GM12878 (cell line): ENCODE measurements around the gene CMTM2. TPM values are rescaled to one million over a fixed set of nuclear protein-coding genes. Genes with fewer than 3 reads are reported as not detected.

ENCODE experiments used
- ATAC-seq: fragments of 200-7000 bp; cut with Tn5 transposase; 3 replicates; pipeline ENCODE4 v1.9.1; 2020; ENCODE audit warnings: mild to moderate bottlenecking, moderate library complexity
- BruUV-seq: library from RNA; stranded (reverse); fragments of 400-500 nt; replicated peaks from 2 replicates; lab custom pipeline; 2021; lab: Mats Ljungman, UMichigan
- CTCF ChIA-PET: fragments of 300-600 bp; sonication (Branson Sonifier 250); formaldehyde crosslinking; extraction: SDS; loops from one replicate; lab custom pipeline; 2021; ENCODE audit warnings: inconsistent platforms; lab: Yijun Ruan, JAX
- POLR2A ChIA-PET: fragments of 350-600 bp; formaldehyde crosslinking; extraction: SDS; loops from one replicate; lab custom pipeline; 2021; ENCODE audit warnings: inconsistent platforms; lab: Charles Lee
- RAD21 ChIA-PET: fragments of 300-600 bp; sonication (Branson Sonifier 250); formaldehyde crosslinking; loops from one replicate; lab custom pipeline; 2023; ENCODE audit warnings: antibody characterized with exemption; ENCODE audit not compliant: unreplicated experiment; lab: Charles Lee
- SMC1A ChIA-PET: fragments of 300-600 bp; sonication (Branson Sonifier 250); formaldehyde crosslinking; loops from one replicate; lab custom pipeline; 2023; ENCODE audit not compliant: unreplicated experiment, uncharacterized antibody; lab: Charles Lee
- DNase-seq: peaks from one replicate; pipeline ENCODE4 v3.0.0-alpha.2; 2011; ENCODE audit warnings: low read depth, low spot score
- FAIRE-seq: peaks from 3 replicates; lab custom pipeline; 2011; peaks lifted over from hg19 to GRCh38; lab: Jason Lieb, UNC
- H2AFZ ChIP-seq: 2 replicates; pipeline ENCODE4 v1.6.0; 2011; ENCODE audit warnings: low read depth, low read length, control low read depth; ENCODE audit not compliant: control insufficient read depth
- H3K27ac ChIP-seq: 2 replicates; pipeline ENCODE4 v1.5.1; 2011; ENCODE audit warnings: control low read depth; ENCODE audit not compliant: control insufficient read depth, insufficient read depth
- H3K27me3 ChIP-seq, 2 experiments: replicated peaks in 1 of 2; 2 replicates each; pipeline versions ENCODE4 v1.6.0 to v1.6.1; 2011; ENCODE audit warnings: low read length in 1 of 2; ENCODE audit not compliant: control insufficient read depth in 2 of 2, insufficient read depth in 2 of 2
- H3K36me3 ChIP-seq, 2 experiments: 2 replicates each; pipeline ENCODE4 v1.5.1; 2011; ENCODE audit warnings: low read length in 1 of 2; ENCODE audit not compliant: control insufficient read depth in 2 of 2, insufficient read depth in 2 of 2
- H3K4me1 ChIP-seq: 2 replicates; pipeline ENCODE4 v1.6.1; 2011; ENCODE audit warnings: mild to moderate bottlenecking, low read length, moderate library complexity, mixed read lengths; ENCODE audit not compliant: control insufficient read depth, insufficient read depth
- H3K4me2 ChIP-seq: 2 replicates; pipeline ENCODE4 v1.6.0; 2011; ENCODE audit warnings: control low read depth; ENCODE audit not compliant: control insufficient read depth, insufficient read depth
- H3K4me3 ChIP-seq: fragments of 200-600 bp; sonication (generic); 2 replicates; pipeline ENCODE4 v1.5.1; 2016
- H3K79me2 ChIP-seq: 2 replicates; pipeline ENCODE4 v1.6.0; 2011; ENCODE audit warnings: low read length; ENCODE audit not compliant: control insufficient read depth, insufficient read depth
- H3K9ac ChIP-seq: 2 replicates; pipeline ENCODE4 v1.8.0; 2011; ENCODE audit warnings: low read length, control low read depth, mixed read lengths; ENCODE audit not compliant: control insufficient read depth, insufficient read depth
- H3K9me3 ChIP-seq: replicated peaks from 3 replicates; pipeline ENCODE4 v1.5.1; 2011; ENCODE audit warnings: mild to moderate bottlenecking, low read length; ENCODE audit not compliant: control insufficient read depth, insufficient read depth
- H4K20me1 ChIP-seq: 2 replicates; pipeline ENCODE4 v1.6.0; 2011; ENCODE audit not compliant: control insufficient read depth, insufficient read depth
- BACH1 ChIP-seq: fragments of 450-650 bp; IDR thresholded peaks from 2 replicates; pipeline ENCODE4 v1.6.1; 2017; ENCODE audit warnings: mild to moderate bottlenecking, borderline replicate concordance
- CBFB ChIP-seq: IDR thresholded peaks from 2 replicates; pipeline ENCODE4 v1.6.1; 2016; ENCODE audit warnings: antibody characterized with exemption, low read depth
- CBX5 ChIP-seq: sonication (generic); IDR thresholded peaks from 2 replicates; pipeline ENCODE4 v1.6.1; 2016; ENCODE audit warnings: low read depth, moderate library complexity, mild to moderate bottlenecking, inconsistent platforms
- CUX1 ChIP-seq: IDR thresholded peaks from 2 replicates; pipeline ENCODE4 v1.6.1; 2012; ENCODE audit warnings: improper control_type of control experiment, low read depth, low read length; ENCODE audit not compliant: insufficient replicate concordance
- ELK1 ChIP-seq: IDR thresholded peaks from 2 replicates; pipeline ENCODE4 v1.6.1; 2012; ENCODE audit warnings: low read depth, low read length, improper control_type of control experiment
- FOXK2 ChIP-seq: fragments of 450-650 bp; IDR thresholded peaks from 2 replicates; pipeline ENCODE4 v1.6.1; 2017; ENCODE audit warnings: mild to moderate bottlenecking, moderate library complexity
- GABPA ChIP-seq: IDR thresholded peaks from 2 replicates; pipeline ENCODE4 v1.6.1; 2014; ENCODE audit warnings: antibody characterized with exemption, low read depth, mild to moderate bottlenecking, inconsistent platforms
- NFYB ChIP-seq: IDR thresholded peaks from 2 replicates; pipeline ENCODE4 v1.6.1; 2011; ENCODE audit warnings: low read depth, mild to moderate bottlenecking, low read length, improper control_type of control experiment, moderate library complexity; ENCODE audit not compliant: insufficient read depth
- NR2C2 ChIP-seq: IDR thresholded peaks from 2 replicates; pipeline ENCODE4 v1.6.1; 2011; ENCODE audit warnings: borderline replicate concordance, low read depth; ENCODE audit not compliant: control insufficient read depth, insufficient read length
- SKIL ChIP-seq: fragments of 450-650 bp; IDR thresholded peaks from 2 replicates; pipeline ENCODE4 v1.6.1; 2017; ENCODE audit warnings: mild to moderate bottlenecking, low read depth, inconsistent platforms; ENCODE audit not compliant: poor library complexity, severe bottlenecking
- ZBTB40 ChIP-seq: fragments of 450-650 bp; IDR thresholded peaks from 2 replicates; pipeline ENCODE4 v1.6.1; 2016; ENCODE audit warnings: mild to moderate bottlenecking, moderate library complexity, borderline replicate concordance
- WGBS: methylation state at CpG from one replicate; pipeline ENCODE4 v1.1.6; 2016; ENCODE audit warnings: low lambda C conversion rate; ENCODE audit not compliant: insufficient replicate concordance, insufficient coverage; ENCODE audit errors: missing lambda C conversion rate; 5-methylcytosine and 5-hydroxymethylcytosine counted together
- in situ Hi-C: fragments of 300-500 bp; cut with MboI; formaldehyde crosslinking; loops from 9 replicates; pipeline ENCODE4 v1.14.3; 2018; ENCODE audit warnings: mixed read lengths
- intact Hi-C: fragments of 100-400 bp; cut with micrococcal nuclease; formaldehyde crosslinking; loops from one replicate; pipeline ENCODE4 v1.14.2; 2022; ENCODE audit not compliant: unreplicated experiment
- polyA plus RNA-seq, 11 experiments: library from polyadenylated mRNA; depleted of rRNA in 4 of 11; unstranded in 6 of 11; stranded (reverse) in 5 of 11; fragments of >200 nt; fragmentation: Nextera tagmentation in 4 of 11; fragmentation: Illumina TruSeq in 1 of 11; extraction: Ambion mirVana in 4 of 11; extraction: Trizol in 1 of 11; gene quantifications; 1 replicate in 1 of 11; 2 replicates in 10 of 11; pipeline versions ENCODE4 v1.2.1 to v1.2.3, GENCODE V29; 2011 to 2016; ENCODE audit warnings: inconsistent platforms in 2 of 11, missing spikeins in 2 of 11, low read depth in 1 of 11
- total RNA-seq, 4 experiments: library from RNA; depleted of rRNA in 3 of 4; stranded (reverse); fragments of >200 nt in 3 of 4; fragmentation: Illumina TruSeq in 1 of 4; extraction: Trizol in 1 of 4; gene quantifications; 2 replicates each; pipeline versions ENCODE4 v1.2.1 to v1.2.3, GENCODE V29; 2013 to 2021

The CMTM2 gene
- total and polyA plus RNA-seq, 10 of the 15 experiments (the other 5 are each of a cell fraction or from before 2014, with no cell fraction given): 0.26 to 0.34 TPM; not detected in 8

- H2AFZ ChIP-seq: no peak overlapping the region
- ChIA-PET RAD21 (interaction anchor here (1.5 kb wide), 1 partner anchor 9 kb away, joined by 3 read pairs; no protein-coding TSS in a partner anchor), POLR2A (no interaction called here), CTCF (no interaction called here), SMC1A (interaction anchor here (0.8 kb wide), 1 partner anchor 8 kb away, joined by 3 read pairs; no protein-coding TSS in a partner anchor)
- no peaks in the 10 kb centered on the region for H3K9me3 ChIP-seq
- peaks cover 2 to 4% of the 10 kb centered on the region in 2 experiments; a peak in 2 of 4 replicates for H3K36me3 ChIP-seq
- intact Hi-C loops (no loop called here), in situ Hi-C loops (no loop called here)
- H3K27ac ChIP-seq: no peak overlapping the region
- H4K20me1 ChIP-seq: no peaks in the 10 kb centered on the region
- no peak overlapping the region for H3K4me2 ChIP-seq
- H3K79me2 ChIP-seq: no peaks in the 10 kb centered on the region
- FAIRE-seq (no peak), ATAC-seq (no peak), DNase-seq (no peak)
- 58% methylated on average over 2 of the region's 2 CpGs for WGBS
- BruUV-seq: no TSS peak
- H3K9ac ChIP-seq: no peak overlapping the region
- no peak overlapping the region for H3K4me3 ChIP-seq
- no peaks in the 10 kb centered on the region for H3K27me3 ChIP-seq
- no peaks in the 10 kb centered on the region for H3K4me1 ChIP-seq
- TF ChIP-seq ELK1 (no peak), CBFB (no peak), NFYB (no peak), NR2C2 (no peak), ZBTB40 (no peak), SKIL (no peak), BACH1 (no peak), CBX5 (no peak), GABPA (no peak), CUX1 (no peak), FOXK2 (no peak)
These were observed 10.9 kb upstream of the CMTM2 start for GRCh38 chr16:66568355-66568754.
